ENCODE results near the gene FRMPD2. TPM values are rescaled to one million over a fixed set of nuclear protein-coding genes. Genes with fewer than 3 reads are reported as not detected.
A peak's percentile ranks its signal among the peaks of the same experiment; 100 is the strongest.

The FRMPD2 gene
- total and polyA plus RNA-seq, 4 donors = 0.28 TPM; not detected in 3

GRCh38 chr10:48307711-48308018, 33.2 kb upstream of the FRMPD2 start:
- H3K9me3 ChIP-seq (ENCODE audit: control insufficient read depth in 4 of 4, low read length in 3 of 4) = no peaks in the 10 kb centered on the region
- no peaks in the 10 kb centered on the region for H3K27me3 ChIP-seq (ENCODE audit: control insufficient read depth in 4 of 4, insufficient read depth in 4 of 4, low read length in 3 of 4)
- H3K27ac ChIP-seq (ENCODE audit: low read depth in 1 of 2, low read length in 2 of 2) = no peak overlapping the region
- peaks cover 5 to 30% (median 24%) of the 10 kb centered on the region in 4 donors for H3K4me1 ChIP-seq (ENCODE audit: control insufficient read depth in 4 of 4, insufficient read depth in 4 of 4, low read length in 3 of 4)
- no peak for DNase-seq (ENCODE audit: low spot score)
- peak overlapping the region; percentile 13 to 38 for H3K9ac ChIP-seq (ENCODE audit: low read depth in 1 of 2, low read length in 2 of 2)
- peak overlapping the region in 2 of 3 donors; percentile 36 to 97 for H3K4me3 ChIP-seq (ENCODE audit: low read depth in 1 of 3, low read length in 3 of 3)
- no peak for TF ChIP-seq MAX (IDR thresholded peaks at IDR 0.05)
- TF ChIP-seq RXRA (IDR thresholded peaks at IDR 0.05) = no peak
- TF ChIP-seq EGR1 (IDR thresholded peaks at IDR 0.05; ENCODE audit: low read depth in 2 of 2) = no peak
- no peak for TF ChIP-seq ZBTB33 (IDR thresholded peaks at IDR 0.05)
- no peak for TF ChIP-seq FOXA2 (IDR thresholded peaks at IDR 0.05)
- no peak for TF ChIP-seq SP1 (IDR thresholded peaks at IDR 0.05)
- no peak for TF ChIP-seq HNF4A (conservative IDR thresholded peaks at IDR 0.05)
- no peak for TF ChIP-seq FOXA1 (IDR thresholded peaks at IDR 0.05)
- no peak for TF ChIP-seq REST (IDR thresholded peaks at IDR 0.05)
- TF ChIP-seq JUND (IDR thresholded peaks at IDR 0.05) = no peak
- no peak for TF ChIP-seq CTCF (IDR thresholded peaks at IDR 0.05; ENCODE audit: low read depth, low read length, missing input control)
- no peak for TF ChIP-seq YY1 (IDR thresholded peaks at IDR 0.05)
- TF ChIP-seq RAD21 (IDR thresholded peaks at IDR 0.05) = no peak
- no peak for TF ChIP-seq TAF1 (conservative IDR thresholded peaks at IDR 0.05)
- TF ChIP-seq ATF3 (IDR thresholded peaks at IDR 0.05) = no peak
- no peak for TF ChIP-seq GABPA (IDR thresholded peaks at IDR 0.05 in 1 of 2, conservative IDR thresholded peaks at IDR 0.05 in 1 of 2)
- no peak for TF ChIP-seq NR2F2 (IDR thresholded peaks at IDR 0.05)
- TF ChIP-seq HNF4G (IDR thresholded peaks at IDR 0.05) = no peak
- peaks cover 0 to 1% (median 0%) of the 10 kb centered on the region in 4 donors for H3K36me3 ChIP-seq (ENCODE audit: control insufficient read depth in 4 of 4, insufficient read depth in 3 of 4, low read depth in 1 of 4, low read length in 3 of 4)
- 27% methylated on average over 3 of the region's 3 CpGs for WGBS
